ENCODE results near the gene REN. TPM values are rescaled to one million over a fixed set of nuclear protein-coding genes. Genes with fewer than 3 reads are reported as not detected.

Gene REN
- total and polyA plus RNA-seq, 2 of the 13 experiments (the other 11 are each of a cell fraction or from before 2014, with no cell fraction given), result not detected

DNA sequence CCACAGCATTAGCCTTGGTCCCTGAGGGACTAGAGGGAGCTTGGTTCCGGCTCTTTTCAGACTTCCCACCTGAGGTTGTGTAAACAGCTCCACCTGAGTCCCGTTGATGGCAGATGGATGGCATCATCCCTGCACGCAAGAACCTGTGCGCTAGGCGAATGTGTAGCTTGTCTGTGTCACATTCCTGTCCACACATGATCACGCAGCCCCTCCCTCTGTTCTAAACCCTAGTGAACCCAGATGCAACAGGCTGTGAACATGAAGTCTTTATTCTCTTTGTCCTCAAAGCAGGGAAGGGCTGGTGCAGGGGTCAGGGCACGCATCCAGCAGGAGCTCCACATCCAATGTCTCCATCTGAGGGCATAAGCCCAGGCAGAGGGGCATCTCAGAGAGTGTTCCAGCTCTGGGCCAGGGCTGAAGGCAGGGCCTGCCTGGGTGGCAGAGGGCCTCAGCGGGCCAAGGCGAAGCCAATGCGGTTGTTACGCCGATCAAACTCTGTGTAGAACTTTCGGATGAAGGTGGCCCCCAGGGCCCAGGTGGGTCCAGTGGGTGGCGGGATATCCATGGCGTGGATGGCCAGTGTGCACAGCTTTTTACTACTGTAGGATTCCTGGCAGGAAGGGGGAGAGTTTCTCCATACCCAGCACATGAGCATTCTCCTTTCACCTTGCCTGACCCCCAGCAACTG lies 11.4 kb downstream of the REN start (continued):
- TF ChIP-seq CBX2 (IDR thresholded peaks at IDR 0.05; ENCODE audit: low read depth, low read length), result no peak
- TF ChIP-seq CBX2 (CRISPR knock-in tag; IDR thresholded peaks at IDR 0.05; ENCODE audit: low read depth), result no peak
- no peak for TF ChIP-seq HNF4G (IDR thresholded peaks at IDR 0.05; ENCODE audit: borderline replicate concordance, low read depth, low read length)
- no peak for TF ChIP-seq HNF4G (CRISPR knock-in tag; IDR thresholded peaks at IDR 0.05; ENCODE audit: borderline replicate concordance, low read depth)
- TF ChIP-seq DR1 (CRISPR knock-in tag; IDR thresholded peaks at IDR 0.05), result no peak

DNA sequence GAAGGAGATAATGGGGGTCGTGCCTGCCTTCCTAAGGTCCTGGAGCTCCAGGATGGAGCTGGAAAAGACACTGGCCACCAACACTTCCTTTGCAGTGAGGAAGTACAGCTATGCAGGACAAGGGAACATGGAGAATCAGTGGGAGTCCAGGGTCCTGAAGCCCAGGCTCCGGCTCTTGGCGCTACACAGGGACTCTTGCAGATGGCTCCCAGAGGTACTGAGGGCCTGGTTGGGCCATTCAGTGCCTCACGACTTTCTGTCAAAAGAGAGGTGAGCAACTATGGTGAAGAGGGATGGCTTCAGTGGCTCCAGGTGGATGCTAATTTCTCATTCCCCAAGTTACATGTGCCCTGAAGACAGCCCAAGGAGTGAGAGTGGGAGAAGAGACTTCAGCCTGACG lies 12.5 kb downstream of the REN start:
- Histone ChIP-seq H3K27me3 (ENCODE audit: control insufficient read depth in 1 of 2, insufficient read depth in 2 of 2, low read length in 2 of 2) (peaks cover 2 to 8% of the 10 kb centered on the region in 2 experiments; a peak in 3 of 5 replicates), H3K9me3 (ENCODE audit: low read length) (no peaks in the 10 kb centered on the region), H3K4me3 (replicated peaks in 1 of 3; ENCODE audit: insufficient read depth in 1 of 3, low read depth in 2 of 3, low read length in 3 of 3) (no peak overlapping the region), H3K4me1 (ENCODE audit: insufficient read depth, low read length) (peaks cover 32% of the 10 kb centered on the region), H3K27ac (ENCODE audit: extremely low read length, insufficient read depth, low read length) (no peak overlapping the region), H4K20me1 (ENCODE audit: insufficient read depth, low read length) (no peaks in the 10 kb centered on the region), H3K36me3 (replicated peaks in 1 of 2; ENCODE audit: control insufficient read depth in 1 of 2, insufficient read depth in 2 of 2, low read length in 2 of 2) (no peaks in the 10 kb centered on the region), H3K4me2 (ENCODE audit: low read depth, low read length) (no peak overlapping the region), H2AFZ (ENCODE audit: low read length) (no peak overlapping the region), H3K9ac (ENCODE audit: insufficient read depth, low read depth, low read length) (no peak overlapping the region), H3K79me2 (ENCODE audit: insufficient read depth, low read length) (no peaks in the 10 kb centered on the region)
- POLR2A ChIA-PET, result interaction anchor here (1.1 kb wide), 1 partner anchor 9 kb away, joined by 3 read pairs; no protein-coding TSS in a partner anchor
- BruUV-seq (replicated peaks), result no TSS peak
- CTCF ChIA-PET (ENCODE audit: low intra/inter-chr PET ratio, low total read pairs), result no interaction called here
- DNase-seq (ENCODE audit: low spot score) (no peak), FAIRE-seq (no peak), ATAC-seq (no peak)
- no peak for TF ChIP-seq MIER3 (CRISPR knock-in tag; IDR thresholded peaks at IDR 0.05; ENCODE audit: borderline replicate concordance)
- no peak for TF ChIP-seq AHR (CRISPR knock-in tag; IDR thresholded peaks at IDR 0.05)
- TF ChIP-seq RARA (CRISPR knock-in tag; IDR thresholded peaks at IDR 0.05), result no peak
- TF ChIP-seq, protein P1, sequence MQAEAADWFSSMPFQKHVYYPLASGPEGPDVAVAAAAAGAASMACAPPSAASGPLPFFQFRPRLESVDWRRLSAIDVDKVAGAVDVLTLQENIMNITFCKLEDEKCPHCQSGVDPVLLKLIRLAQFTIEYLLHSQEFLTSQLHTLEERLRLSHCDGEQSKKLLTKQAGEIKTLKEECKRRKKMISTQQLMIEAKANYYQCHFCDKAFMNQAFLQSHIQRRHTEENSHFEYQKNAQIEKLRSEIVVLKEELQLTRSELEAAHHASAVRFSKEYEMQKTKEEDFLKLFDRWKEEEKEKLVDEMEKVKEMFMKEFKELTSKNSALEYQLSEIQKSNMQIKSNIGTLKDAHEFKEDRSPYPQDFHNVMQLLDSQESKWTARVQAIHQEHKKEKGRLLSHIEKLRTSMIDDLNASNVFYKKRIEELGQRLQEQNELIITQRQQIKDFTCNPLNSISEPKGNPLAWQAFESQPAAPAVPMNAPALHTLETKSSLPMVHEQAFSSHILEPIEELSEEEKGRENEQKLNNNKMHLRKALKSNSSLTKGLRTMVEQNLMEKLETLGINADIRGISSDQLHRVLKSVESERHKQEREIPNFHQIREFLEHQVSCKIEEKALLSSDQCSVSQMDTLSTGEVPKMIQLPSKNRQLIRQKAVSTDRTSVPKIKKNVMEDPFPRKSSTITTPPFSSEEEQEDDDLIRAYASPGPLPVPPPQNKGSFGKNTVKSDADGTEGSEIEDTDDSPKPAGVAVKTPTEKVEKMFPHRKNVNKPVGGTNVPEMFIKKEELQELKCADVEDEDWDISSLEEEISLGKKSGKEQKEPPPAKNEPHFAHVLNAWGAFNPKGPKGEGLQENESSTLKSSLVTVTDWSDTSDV (CRISPR knock-in tag; IDR thresholded peaks at IDR 0.05), result no peak
- TF ChIP-seq ZNF296 (CRISPR knock-in tag; conservative IDR thresholded peaks at IDR 0.05), result no peak
- no peak for TF ChIP-seq ZFP82 (CRISPR knock-in tag; IDR thresholded peaks at IDR 0.05; ENCODE audit: borderline replicate concordance)
- in situ Hi-C loops (cut with HindIII; ENCODE audit: extremely low pct_ligation_motif_present, low pct_unique_long_range_greater_than_20kb), result no loop called here
- intact Hi-C loops (cut with micrococcal nuclease; ENCODE audit: unreplicated experiment), result loop anchor here (10.0 kb wide), 1 partner anchor 221 kb away; no protein-coding TSS in a partner anchor
- 74% methylated on average over 5 of the region's 5 CpGs for WGBS (ENCODE audit: low lambda C conversion rate)

Data from HepG2 (cell line).